HCEC 1CT (cell line): Measurements from ENCODE around the gene ANK2.

ENCODE experiments used
- DNase-seq: peaks from one replicate; pipeline ENCODE4 v3.0.0-alpha.2; 2017

The ANK2 gene

GRCh38 chr4:113405874-113406722, 356.6 kb downstream of the ANK2 start:
- no peak for DNase-seq

GRCh38 chr4:113406723-113407016, 357.2 kb downstream of the ANK2 start:
- DNase-seq, result no peak

GRCh38 chr4:113407409-113407808, 358.0 kb downstream of the ANK2 start:
- no peak for DNase-seq

- DNase-seq, result no peak
These were observed 359.7 kb downstream of the ANK2 start for GRCh38 chr4:113409181-113409580.

- DNase-seq, result peak; percentile 2
These were observed 361.2 kb downstream of the ANK2 start for GRCh38 chr4:113410686-113411085.

- DNase-seq, result peak; percentile 82
These were observed 362.1 kb downstream of the ANK2 start for GRCh38 chr4:113411496-113411938.

GRCh38 chr4:113419631-113420030, 370.2 kb downstream of the ANK2 start:
- no peak for DNase-seq

GRCh38 chr4:113420938-113421337, 371.5 kb downstream of the ANK2 start:
- DNase-seq, result no peak

GRCh38 chr4:113423631-113424030, 374.2 kb downstream of the ANK2 start:
- no peak for DNase-seq

GRCh38 chr4:113433116-113433515, 383.7 kb downstream of the ANK2 start:
- DNase-seq, result no peak
